Amniotic epithelial cell (primary cell): ENCODE data around the gene SERPINA9.
"Not testable (repeated sequence)": the region's sequence is repeated elsewhere in the genome, so short reads cannot be mapped to it uniquely, and the experiment has no call there.

Experiments used
- DNase-seq: peaks from one replicate; pipeline ENCODE4 v3.0.0-alpha.2; 2010; ENCODE audit warnings: low read depth

SERPINA9 gene

DNA sequence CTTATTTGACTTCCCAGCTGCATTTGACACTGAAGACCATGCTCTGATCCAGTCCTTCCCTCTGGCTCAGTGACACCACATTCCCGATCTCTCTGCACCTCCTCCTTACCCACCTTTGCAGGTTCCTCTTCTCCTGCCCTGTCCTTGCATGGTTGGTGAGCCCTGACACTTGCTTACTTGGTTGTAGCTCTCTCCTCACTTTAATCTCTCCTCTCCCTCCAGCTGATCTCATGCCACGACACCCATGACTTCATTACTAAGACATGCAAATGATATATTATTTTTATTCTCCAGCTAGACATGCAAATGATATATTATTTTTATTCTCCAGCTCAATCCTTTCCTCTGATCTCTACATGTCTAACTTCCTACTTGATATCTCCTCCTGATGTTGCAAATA lies at the start of gene SERPINA9:
SERPINA9 (minus strand) TSS at position 175 of the 400 bp plus-strand sequence. CDS start 6,357 bp downstream, outside the sequence.
- no peak for DNase-seq

GRCh38 chr14:94524093-94524492 lies 48.1 kb upstream of the SERPINA9 start:
- no peak for DNase-seq

- no peak for DNase-seq
Observed at GRCh38 chr14:94523265-94523664, 47.3 kb upstream of the SERPINA9 start.

- no peak for DNase-seq
Observed at GRCh38 chr14:94522115-94522724, 46.2 kb upstream of the SERPINA9 start.

- DNase-seq, result no peak
Observed at GRCh38 chr14:94521375-94522114, 45.5 kb upstream of the SERPINA9 start.

DNA sequence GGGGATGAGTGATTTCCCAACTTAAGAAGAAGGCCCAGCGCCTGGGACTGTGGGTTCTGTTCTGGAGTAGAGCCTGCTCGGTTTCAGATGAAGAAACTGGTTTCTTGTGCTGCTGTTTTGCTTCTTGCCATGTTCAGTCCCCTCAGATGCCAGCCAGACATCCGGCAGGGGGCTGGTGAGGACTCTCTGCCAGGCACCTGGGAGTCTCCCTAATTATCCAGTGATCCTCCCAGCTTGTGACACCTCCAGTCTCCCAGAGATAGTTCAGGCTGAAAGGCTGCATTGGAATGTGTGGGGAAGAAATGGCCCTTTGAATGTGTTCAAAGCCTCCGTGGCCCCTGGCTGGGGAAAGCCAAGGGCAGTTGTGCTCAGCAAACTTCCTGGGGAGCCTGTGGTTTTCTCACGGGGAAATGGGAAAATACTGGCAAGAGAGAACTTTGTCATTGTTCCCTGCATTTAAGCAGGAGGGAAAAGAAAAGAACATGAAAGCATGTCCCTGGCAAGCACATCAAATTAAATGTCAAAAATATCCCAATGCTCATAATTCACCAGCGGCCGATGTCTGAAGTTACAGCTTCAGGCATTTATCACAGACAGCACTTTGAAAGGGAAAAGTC lies 41.8 kb upstream of the SERPINA9 start:
- no peak for DNase-seq

DNA sequence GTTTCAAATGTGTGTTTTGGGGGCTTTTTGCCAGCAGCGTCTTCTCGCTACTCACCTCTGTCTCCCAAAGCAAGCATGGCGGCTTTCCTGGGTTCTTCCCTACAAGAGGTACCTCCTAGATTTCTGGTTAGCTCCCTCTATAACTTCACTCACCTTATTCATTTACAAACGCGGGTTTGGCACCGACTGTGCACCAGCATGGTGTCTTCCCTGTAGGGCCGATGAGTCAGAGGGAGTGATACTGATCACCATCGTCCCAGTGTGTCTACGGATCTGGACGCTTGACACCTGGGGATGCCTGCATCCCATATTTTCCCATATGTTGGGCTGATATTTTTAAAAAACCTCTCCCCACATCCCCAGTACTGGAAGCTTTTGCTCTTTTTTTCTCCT lies 41.2 kb upstream of the SERPINA9 start:
- no peak for DNase-seq

DNA sequence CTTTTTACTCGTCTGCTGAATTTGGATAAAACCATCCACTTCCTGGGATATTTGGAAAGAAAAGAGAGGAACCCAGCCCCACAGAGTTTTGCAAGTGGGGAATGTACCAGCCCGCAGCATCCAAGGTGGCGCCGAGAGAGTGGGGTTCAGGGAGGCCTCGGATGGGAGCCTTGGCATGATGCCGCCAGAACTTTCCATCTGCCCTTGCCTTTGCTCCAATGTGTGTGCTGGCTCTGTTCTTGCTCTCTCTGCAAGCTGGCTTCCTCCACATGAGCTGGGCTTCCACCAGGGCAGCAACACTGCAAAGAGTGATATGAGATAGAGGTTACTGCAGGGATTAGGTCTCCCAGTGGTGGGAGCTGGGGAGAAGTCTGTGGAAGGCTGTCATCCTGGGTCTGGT lies 39.9 kb upstream of the SERPINA9 start:
- DNase-seq, result no peak

GRCh38 chr14:94515426-94515825 lies 39.4 kb upstream of the SERPINA9 start:
- no peak for DNase-seq

DNA sequence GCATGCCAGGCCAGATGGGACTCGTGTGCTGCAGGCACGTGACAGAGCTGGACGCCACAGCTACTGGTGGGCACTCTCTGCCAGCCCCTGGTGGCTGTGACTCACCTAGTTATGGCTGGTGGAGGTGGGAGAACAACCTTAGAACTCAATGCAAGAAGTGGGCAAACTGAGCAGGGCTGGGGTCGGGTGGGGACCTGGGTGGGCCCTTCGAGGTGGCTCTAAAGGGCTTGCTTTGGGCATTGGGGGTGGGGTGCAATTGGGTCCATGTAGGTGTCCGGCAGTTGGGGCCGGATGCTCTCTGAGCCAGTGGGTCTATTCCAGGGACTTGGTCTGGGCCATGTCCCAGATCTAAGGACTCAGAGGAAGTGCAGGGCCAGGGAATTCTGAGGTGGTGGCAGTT lies 38.4 kb upstream of the SERPINA9 start:
- DNase-seq, result no peak

DNA sequence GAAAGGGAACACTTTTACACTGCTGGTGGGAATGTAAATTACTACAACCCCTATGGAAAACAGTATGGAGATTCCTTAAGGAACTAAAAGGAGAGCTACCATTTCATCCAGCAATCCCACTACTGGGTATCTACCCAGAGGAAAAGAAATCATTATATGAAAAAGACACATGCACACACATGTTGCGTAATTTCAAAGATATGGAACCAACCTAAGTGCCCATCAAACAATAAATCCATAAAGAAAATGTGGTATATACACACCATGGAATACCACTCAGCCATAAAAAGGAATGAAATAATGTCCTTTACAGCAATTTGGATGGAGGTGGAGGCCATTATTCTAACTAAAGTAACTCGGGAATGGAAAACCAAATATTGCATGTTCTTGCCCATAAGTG lies 34.5 kb upstream of the SERPINA9 start:
- not testable (repeated sequence) for DNase-seq

GRCh38 chr14:94509356-94509755 lies 33.4 kb upstream of the SERPINA9 start, which contains the start of gene SERPINA12:
TSS of gene SERPINA12 (minus strand) at chr14:94509469. CDS start at chr14:94498397, 11,072 bp downstream.
- DNase-seq, result no peak

GRCh38 chr14:94505641-94506040 lies 29.6 kb upstream of the SERPINA9 start:
- no peak for DNase-seq

- no peak for DNase-seq
Observed at GRCh38 chr14:94505206-94505605, 29.2 kb upstream of the SERPINA9 start.

DNA sequence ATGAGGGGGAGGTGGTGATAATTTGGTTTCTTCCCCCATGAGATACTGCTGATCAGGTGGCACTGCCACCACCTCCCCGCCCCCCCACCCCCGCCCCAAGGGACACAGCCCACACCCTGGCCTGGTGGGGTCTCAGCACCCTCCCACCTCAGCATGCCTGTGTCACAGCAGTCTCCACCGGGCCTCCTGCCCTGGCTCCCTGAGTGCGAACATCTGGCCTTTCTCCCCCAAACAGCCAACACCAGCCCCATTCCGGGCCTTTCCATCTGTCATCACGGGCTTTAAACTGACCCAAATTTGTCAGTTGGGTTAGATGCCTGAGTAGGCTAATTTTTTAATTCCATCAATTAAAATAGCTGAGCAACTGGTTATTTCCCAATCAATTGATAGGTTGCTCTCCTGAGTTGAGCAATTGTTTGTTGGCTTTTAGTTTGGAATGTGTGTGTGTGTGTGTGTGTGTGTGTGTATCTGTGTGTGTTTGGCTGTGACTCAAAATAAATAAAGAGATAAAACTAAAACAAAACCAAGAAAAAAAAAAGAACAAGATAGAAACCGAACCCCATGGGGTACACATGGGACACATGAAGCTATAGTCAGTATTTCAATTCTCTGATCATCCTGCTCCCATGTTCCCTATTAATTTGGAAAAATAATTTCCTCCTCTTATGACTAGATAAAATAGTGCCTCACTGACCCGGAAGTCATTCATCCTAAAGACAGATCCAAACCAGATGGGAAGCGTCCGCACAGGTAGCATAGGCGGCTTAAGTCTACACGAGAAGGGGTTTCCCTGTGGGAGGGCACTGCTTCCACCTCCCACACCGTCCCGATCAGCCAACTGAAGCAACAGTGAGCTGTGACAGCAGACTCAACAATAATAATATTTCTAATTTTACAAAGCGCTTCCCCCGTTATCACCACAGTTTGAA lies 25.9 kb upstream of the SERPINA9 start:
- DNase-seq, result no peak

- DNase-seq, result no peak
Observed at GRCh38 chr14:94500264-94500663, 24.3 kb upstream of the SERPINA9 start.

DNA sequence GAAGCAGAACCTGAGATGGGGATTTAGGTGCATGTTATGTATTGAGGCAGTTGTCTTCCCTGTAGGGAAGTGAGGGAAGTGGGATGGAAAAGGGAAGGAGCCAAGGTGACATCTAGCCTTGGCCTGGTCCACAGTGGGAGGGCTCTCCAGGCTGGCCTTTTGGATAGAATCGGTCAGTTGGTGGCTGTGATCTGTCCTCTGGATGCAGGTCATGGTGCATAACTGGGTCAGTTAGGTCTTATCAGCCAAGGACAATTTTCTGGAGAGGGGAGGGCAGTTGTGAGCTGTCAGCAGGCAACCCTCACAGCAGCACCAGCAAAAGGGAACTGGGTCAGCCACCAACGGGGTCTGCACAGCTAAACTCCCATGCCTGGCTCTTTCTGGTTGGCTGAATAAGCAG lies 23.7 kb upstream of the SERPINA9 start:
- no peak for DNase-seq

DNA sequence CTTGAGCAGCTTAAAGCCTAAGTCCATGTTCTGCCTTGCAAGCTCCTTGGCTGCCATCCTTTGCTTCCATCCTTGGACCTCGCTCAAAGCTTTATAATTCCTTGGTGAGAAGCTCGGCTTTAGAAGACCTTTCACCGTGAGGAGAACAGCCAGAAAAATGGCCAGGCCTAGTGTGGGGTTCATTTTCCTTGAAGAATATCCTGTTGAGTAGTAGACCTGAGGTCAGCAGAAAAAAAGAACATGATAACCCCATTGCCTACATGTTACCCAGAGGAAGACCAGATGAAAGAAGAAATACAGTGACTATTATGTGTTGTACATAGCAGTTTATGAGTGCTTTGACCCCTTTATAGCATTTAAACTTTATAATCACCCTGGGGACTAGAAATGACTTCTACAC lies 22.2 kb upstream of the SERPINA9 start:
- DNase-seq, result no peak

DNA sequence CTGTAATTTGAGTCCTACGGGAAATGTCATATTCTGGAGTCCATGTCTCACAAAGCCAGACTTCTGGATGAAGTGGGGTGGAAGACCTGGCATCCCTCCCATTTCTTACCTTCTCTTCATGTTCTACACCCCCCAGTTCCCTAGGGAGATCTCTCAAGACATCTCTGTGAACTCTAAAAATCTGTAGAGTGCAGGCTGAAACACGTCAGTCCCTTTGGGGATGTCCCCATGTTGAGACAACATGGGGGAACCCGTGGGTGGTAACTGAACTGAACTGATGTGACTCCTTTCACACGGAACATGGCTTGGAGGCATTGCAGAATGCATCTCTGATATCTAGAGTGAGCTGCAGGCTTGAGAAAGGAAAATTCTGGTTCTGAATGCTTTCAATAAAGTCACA lies 18.1 kb upstream of the SERPINA9 start:
- no peak for DNase-seq

DNA sequence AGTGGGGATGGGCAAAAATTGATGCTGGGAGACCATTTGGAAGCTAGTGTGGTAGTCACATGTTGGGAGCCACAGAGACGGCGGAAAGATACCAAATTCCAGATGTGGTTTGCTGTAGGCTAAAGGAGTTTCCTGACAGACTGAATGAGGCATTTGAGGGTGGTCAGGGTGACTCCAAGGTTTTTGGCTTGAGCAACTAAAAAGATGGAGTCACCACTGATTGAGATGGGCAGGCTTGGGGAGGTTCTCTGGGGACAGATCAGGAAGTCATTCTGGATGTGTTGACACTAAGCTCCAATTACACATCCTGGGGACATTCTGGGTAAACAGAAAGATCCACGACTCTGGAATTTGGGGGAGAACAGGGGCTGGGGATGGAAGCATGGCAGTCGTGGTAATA lies 15.5 kb upstream of the SERPINA9 start:
- DNase-seq, result no peak

DNA sequence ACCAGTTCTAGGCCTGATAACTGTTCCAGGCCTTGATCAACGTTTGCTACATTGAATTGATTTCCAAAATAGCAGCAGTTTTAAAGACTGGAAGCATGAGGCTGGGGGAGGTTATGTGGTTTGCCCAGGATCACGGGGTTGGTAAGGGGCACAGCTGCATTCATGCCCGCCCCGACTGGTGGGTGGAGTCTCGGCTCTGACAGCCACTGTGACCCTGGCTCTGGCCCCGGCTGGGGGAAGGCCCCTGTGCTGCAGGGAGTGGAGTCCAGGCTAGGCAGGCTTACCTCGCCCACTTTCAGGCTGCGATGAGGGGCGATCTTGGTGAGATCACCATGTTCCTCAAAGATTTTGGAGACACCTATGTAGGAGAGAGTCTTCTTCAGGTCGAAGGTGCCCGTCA lies 13.3 kb upstream of the SERPINA9 start:
- DNase-seq, result no peak

DNA sequence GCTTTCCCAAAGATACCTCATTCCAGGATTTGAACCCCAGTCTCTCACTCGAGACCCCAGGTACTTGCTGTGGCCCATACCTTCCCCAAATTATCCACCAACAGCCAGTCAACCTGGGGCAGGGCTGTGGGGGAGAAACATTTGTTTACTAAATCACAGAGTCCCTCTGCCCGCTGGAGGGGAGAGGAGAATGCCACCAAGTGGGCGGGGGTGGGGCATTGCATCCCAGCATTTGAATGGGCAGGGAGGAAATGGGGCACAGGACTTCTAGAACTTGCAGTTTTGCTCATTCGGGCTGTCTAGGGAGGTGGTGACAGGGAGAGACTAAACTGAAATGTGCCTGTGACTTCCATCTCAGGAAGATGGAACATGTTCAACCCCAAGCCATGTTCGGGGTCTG lies 10.9 kb upstream of the SERPINA9 start:
- DNase-seq, result no peak
